ENCODE data around the gene TEX26.

TEX26 gene

GRCh38 chr13:30908416-30908980 is 24.0 kb upstream of the TEX26 start:
- peak; percentile 57; the same call in 1 of the 2 replicates for TF ChIP-seq ZFHX2 (tag by site-specific recombination; conservative IDR thresholded peaks at IDR 0.05)
- no peak for TF ChIP-seq ZNF140 (tag by site-specific recombination; IDR thresholded peaks at IDR 0.05)
- TF ChIP-seq ZBTB21 (tag by site-specific recombination; IDR thresholded peaks at IDR 0.05): no peak
- no peak for TF ChIP-seq ZNF561 (tag by site-specific recombination; IDR thresholded peaks at IDR 0.05; ENCODE audit: borderline replicate concordance)
- TF ChIP-seq ZNF266 (tag by site-specific recombination; IDR thresholded peaks at IDR 0.05; ENCODE audit: low read depth): no peak
- peak; percentile 54 for TF ChIP-seq EGR2 (tag by site-specific recombination; IDR thresholded peaks at IDR 0.05; ENCODE audit: low read depth)
- no peak for TF ChIP-seq ZNF24 (tag by site-specific recombination; IDR thresholded peaks at IDR 0.05)
- TF ChIP-seq ZNF274 (IDR thresholded peaks at IDR 0.05; ENCODE audit: low read length): no peak
- no peak for TF ChIP-seq ZNF274 (tag by site-specific recombination; IDR thresholded peaks at IDR 0.05; ENCODE audit: borderline replicate concordance)
- no peak for TF ChIP-seq ZFP3 (tag by site-specific recombination; IDR thresholded peaks at IDR 0.05; ENCODE audit: low read depth)
- no peak for TF ChIP-seq ZNF174 (tag by site-specific recombination; IDR thresholded peaks at IDR 0.05)
- no peak for TF ChIP-seq ZNF48 (tag by site-specific recombination; IDR thresholded peaks at IDR 0.05)
- TF ChIP-seq ZBTB7A (tag by site-specific recombination; IDR thresholded peaks at IDR 0.05; ENCODE audit: low read depth): no peak
- ChIA-PET POLR2A (no interaction called here), CTCF (interaction anchor here (0.5 to 0.9 kb wide), 4 partner anchors 16 to 426 kb away, joined by 3 to 5 read pairs (median 4); no protein-coding TSS in a partner anchor)
- Histone ChIP-seq H3K27ac (ENCODE audit: extremely low read depth, low read depth, low read length) (no peak overlapping the region), H3K36me3 (ENCODE audit: control insufficient read depth in 2 of 2, insufficient read depth in 1 of 2, low read length in 2 of 2) (no peaks in the 10 kb centered on the region), H3K4me3 (ENCODE audit: low read depth, low read length) (no peak overlapping the region), H3K9me3 (ENCODE audit: control insufficient read depth, insufficient read depth, low read depth, low read length) (no peaks in the 10 kb centered on the region), H3K4me1 (ENCODE audit: control insufficient read depth, insufficient read depth, low read length) (peaks cover 7% of the 10 kb centered on the region; the same call in 1 of the 2 replicates)

DNA sequence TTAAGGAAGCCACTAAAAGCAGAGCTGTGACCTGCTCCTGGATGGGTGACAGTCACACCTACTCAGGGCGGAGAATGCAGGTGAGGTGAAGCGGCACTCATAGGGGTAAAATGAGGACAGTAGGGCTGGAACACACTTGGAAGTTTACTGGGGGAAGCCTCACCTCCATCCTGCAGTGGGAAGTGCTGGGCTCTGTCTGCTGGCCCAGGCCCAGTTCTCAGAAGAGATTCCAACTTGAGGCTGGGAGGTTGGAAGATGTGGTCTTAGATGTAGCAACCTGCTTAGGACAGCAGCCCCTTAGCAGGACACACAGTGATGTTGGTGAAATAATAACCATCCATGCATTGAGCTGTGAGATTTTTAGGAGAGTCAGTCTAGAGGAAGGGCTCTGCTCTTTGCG is 21.8 kb upstream of the TEX26 start:
- Histone ChIP-seq H3K9me3 (ENCODE audit: control insufficient read depth, insufficient read depth, low read depth, low read length) (no peaks in the 10 kb centered on the region), H3K4me3 (ENCODE audit: low read depth, low read length) (no peak overlapping the region), H3K4me1 (ENCODE audit: control insufficient read depth, insufficient read depth, low read length) (peaks cover 7% of the 10 kb centered on the region; the same call in 1 of the 2 replicates), H3K36me3 (ENCODE audit: control insufficient read depth in 2 of 2, insufficient read depth in 1 of 2, low read length in 2 of 2) (no peaks in the 10 kb centered on the region), H3K27ac (ENCODE audit: extremely low read depth, low read depth, low read length) (no peak overlapping the region)
- CTCF ChIA-PET: interaction anchor here (1.2 kb wide), 1 partner anchor 18 kb away, joined by 3 read pairs; no protein-coding TSS in a partner anchor
- POLR2A ChIA-PET: no interaction called here
- TF ChIP-seq ZNF140 (tag by site-specific recombination; IDR thresholded peaks at IDR 0.05) (no peak), ZNF169 (tag by site-specific recombination; IDR thresholded peaks at IDR 0.05) (no peak), ZFHX2 (tag by site-specific recombination; conservative IDR thresholded peaks at IDR 0.05) (no peak), ZNF843 (tag by site-specific recombination; IDR thresholded peaks at IDR 0.05) (no peak)

DNA sequence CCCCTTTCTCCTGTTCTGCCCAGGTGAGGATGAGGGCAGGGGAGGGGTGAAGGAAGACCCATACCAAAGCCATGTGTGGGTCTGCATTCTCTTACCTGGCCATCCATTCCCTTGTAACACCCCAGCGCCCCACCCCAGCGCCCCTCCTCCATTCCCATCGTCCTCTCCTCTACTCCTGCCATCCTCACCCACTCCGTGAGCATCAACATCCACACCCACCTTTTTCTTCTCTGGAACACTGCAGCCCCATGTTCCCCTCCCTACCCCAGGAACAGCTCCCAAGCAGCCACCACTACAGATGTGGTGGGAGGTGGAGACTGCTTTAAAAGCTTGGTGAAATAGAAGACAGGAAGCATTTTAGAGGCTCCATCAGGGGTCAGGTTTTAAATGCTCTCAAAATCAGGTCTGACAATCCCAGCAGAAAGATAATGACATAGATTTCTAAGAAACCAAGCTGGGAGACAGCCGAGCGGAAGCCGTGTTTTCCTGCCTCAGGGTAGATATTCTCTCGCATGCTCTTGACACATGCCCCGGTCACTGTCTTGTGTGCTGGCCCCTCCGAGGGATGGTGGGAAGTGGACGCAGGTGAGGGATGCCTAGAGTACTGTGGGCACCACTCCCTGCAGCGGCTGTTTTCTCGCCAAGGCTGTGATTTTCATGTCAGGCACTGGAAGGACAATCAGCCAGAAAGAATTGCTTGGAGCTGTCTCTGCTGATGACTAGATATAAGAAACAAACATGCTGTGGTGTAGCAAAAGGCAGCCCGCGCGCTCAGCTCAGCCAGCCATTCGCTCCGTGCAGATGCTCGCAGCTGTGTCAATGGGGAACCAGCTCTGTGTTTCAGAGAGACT is 16.5 kb upstream of the TEX26 start:
- Histone ChIP-seq H3K9me3 (ENCODE audit: control insufficient read depth, insufficient read depth, low read depth, low read length) (no peaks in the 10 kb centered on the region), H3K4me1 (ENCODE audit: control insufficient read depth, insufficient read depth, low read length) (no peaks in the 10 kb centered on the region), H3K36me3 (ENCODE audit: control insufficient read depth in 2 of 2, insufficient read depth in 1 of 2, low read length in 2 of 2) (no peaks in the 10 kb centered on the region), H3K4me3 (ENCODE audit: low read depth, low read length) (no peak overlapping the region), H3K27ac (ENCODE audit: extremely low read depth, low read depth, low read length) (no peak overlapping the region)
- ChIA-PET POLR2A (no interaction called here), CTCF (interaction anchor here (0.6 kb wide), 1 partner anchor 34 kb away, joined by 3 read pairs; no protein-coding TSS in a partner anchor)
- TF ChIP-seq ZNF10 (tag by site-specific recombination; IDR thresholded peaks at IDR 0.05): no peak
- TF ChIP-seq, protein P1, sequence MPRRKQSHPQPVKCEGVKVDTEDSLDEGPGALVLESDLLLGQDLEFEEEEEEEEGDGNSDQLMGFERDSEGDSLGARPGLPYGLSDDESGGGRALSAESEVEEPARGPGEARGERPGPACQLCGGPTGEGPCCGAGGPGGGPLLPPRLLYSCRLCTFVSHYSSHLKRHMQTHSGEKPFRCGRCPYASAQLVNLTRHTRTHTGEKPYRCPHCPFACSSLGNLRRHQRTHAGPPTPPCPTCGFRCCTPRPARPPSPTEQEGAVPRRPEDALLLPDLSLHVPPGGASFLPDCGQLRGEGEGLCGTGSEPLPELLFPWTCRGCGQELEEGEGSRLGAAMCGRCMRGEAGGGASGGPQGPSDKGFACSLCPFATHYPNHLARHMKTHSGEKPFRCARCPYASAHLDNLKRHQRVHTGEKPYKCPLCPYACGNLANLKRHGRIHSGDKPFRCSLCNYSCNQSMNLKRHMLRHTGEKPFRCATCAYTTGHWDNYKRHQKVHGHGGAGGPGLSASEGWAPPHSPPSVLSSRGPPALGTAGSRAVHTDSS (tag by site-specific recombination; IDR thresholded peaks at IDR 0.05): no peak
